Measurements from ENCODE around the gene CFAP46.

The CFAP46 gene

DNA sequence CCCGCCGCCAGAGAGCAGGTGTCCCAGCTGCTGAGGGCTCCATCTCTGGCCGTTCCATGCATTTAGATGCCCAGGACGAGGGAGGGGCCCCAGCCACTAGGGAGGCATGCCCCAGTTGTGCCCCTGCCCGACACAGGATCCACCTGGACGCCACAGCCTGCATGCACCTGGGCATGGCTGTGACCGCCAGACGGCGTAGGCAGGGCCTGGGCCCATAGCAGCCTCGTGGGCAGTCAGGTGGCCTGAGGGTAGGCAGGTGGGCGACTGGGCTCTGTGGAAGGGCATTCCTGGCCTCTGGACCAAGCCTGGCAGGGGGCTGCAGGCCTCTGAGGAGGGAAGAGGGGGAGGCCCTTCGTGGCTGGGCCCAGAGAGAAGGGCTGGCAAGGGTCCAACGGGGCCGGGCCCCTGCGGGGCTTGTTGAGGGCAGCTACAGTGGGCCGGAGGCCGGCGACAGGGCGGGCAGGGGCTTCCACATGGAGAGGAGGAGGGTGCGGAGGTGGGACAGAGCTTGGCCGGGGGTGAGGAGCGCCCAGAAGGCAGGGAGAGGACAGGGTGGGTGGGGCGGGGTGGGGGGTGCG is 80.4 kb downstream of the CFAP46 start:
- no peak for DNase-seq (ENCODE audit: extremely low spot score)
- POLR2A ChIA-PET: no interaction called here
- CTCF ChIA-PET: no interaction called here
- TF ChIP-seq FOXM1 (IDR thresholded peaks at IDR 0.05; ENCODE audit: borderline replicate concordance) (no peak), ARNT (IDR thresholded peaks at IDR 0.05) (no peak), FOXA1 (IDR thresholded peaks at IDR 0.05) (no peak), L3MBTL2 (conservative IDR thresholded peaks at IDR 0.05) (no peak), SUZ12 (IDR thresholded peaks at IDR 0.05) (no peak), SP1 (IDR thresholded peaks at IDR 0.05) (no peak), ZNF384 (IDR thresholded peaks at IDR 0.05) (no peak), NFRKB (IDR thresholded peaks at IDR 0.05) (no peak), BHLHE40 (IDR thresholded peaks at IDR 0.05; ENCODE audit: borderline replicate concordance) (no peak), TARDBP (IDR thresholded peaks at IDR 0.05) (no peak), HDGF (IDR thresholded peaks at IDR 0.05; ENCODE audit: borderline replicate concordance) (no peak), CTBP1 (IDR thresholded peaks at IDR 0.05; ENCODE audit: borderline replicate concordance) (no peak), PKNOX1 (IDR thresholded peaks at IDR 0.05) (no peak), ELF4 (IDR thresholded peaks at IDR 0.05) (no peak), FOXK2 (IDR thresholded peaks at IDR 0.05) (no peak)

DNA sequence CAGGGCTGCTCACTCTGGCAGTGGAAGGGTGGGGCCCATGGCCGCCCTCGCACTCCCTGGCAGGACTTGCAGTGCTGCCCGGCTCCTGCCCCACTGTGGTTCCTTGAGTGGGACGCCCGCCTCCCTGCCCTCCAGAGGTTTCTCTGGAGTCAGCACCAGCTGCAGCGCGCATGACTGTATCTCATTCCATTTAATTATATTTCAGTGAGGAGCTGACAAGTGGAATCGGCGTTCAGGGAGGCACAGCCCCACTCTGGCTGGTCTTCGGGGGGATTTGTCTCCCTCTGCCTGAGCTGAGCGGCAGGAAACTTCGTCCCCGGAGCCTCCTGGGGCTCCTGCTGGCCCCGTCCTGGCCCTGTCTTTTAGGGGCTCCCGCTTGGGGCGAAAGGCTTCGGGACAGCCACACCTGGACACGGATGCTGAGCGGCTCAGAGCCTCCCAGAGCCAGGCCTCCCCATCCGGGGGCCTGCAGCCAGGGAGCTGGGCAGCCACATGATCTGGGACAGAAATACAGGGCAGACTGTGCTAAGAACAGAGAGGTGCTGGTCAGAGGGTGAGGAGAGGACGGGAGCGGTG is 81.2 kb downstream of the CFAP46 start:
- TF ChIP-seq CTBP1 (IDR thresholded peaks at IDR 0.05; ENCODE audit: borderline replicate concordance) (no peak), TARDBP (IDR thresholded peaks at IDR 0.05) (no peak), BHLHE40 (IDR thresholded peaks at IDR 0.05; ENCODE audit: borderline replicate concordance) (no peak), ZNF384 (IDR thresholded peaks at IDR 0.05) (no peak), SP1 (IDR thresholded peaks at IDR 0.05) (no peak), ARNT (IDR thresholded peaks at IDR 0.05) (no peak), FOXA1 (IDR thresholded peaks at IDR 0.05) (no peak), PKNOX1 (IDR thresholded peaks at IDR 0.05) (no peak), LEF1 (IDR thresholded peaks at IDR 0.05; ENCODE audit: borderline replicate concordance) (no peak), FOXK2 (IDR thresholded peaks at IDR 0.05) (no peak), ELF4 (IDR thresholded peaks at IDR 0.05) (no peak), NFRKB (IDR thresholded peaks at IDR 0.05) (no peak), HDGF (IDR thresholded peaks at IDR 0.05; ENCODE audit: borderline replicate concordance) (no peak), FOXM1 (IDR thresholded peaks at IDR 0.05; ENCODE audit: borderline replicate concordance) (no peak), L3MBTL2 (conservative IDR thresholded peaks at IDR 0.05) (no peak), SUZ12 (IDR thresholded peaks at IDR 0.05) (no peak)
- ChIA-PET POLR2A (no interaction called here), CTCF (no interaction called here)
- DNase-seq (ENCODE audit: extremely low spot score): no peak

- TF ChIP-seq ZNF384 (IDR thresholded peaks at IDR 0.05) (no peak), SP1 (IDR thresholded peaks at IDR 0.05) (no peak), CTBP1 (IDR thresholded peaks at IDR 0.05; ENCODE audit: borderline replicate concordance) (no peak), SUZ12 (IDR thresholded peaks at IDR 0.05) (no peak), L3MBTL2 (conservative IDR thresholded peaks at IDR 0.05) (no peak), FOXA1 (IDR thresholded peaks at IDR 0.05) (no peak), LEF1 (IDR thresholded peaks at IDR 0.05; ENCODE audit: borderline replicate concordance) (no peak), FOXK2 (IDR thresholded peaks at IDR 0.05) (no peak), HDGF (IDR thresholded peaks at IDR 0.05; ENCODE audit: borderline replicate concordance) (no peak), TARDBP (IDR thresholded peaks at IDR 0.05) (no peak), BHLHE40 (IDR thresholded peaks at IDR 0.05; ENCODE audit: borderline replicate concordance) (no peak), ARNT (IDR thresholded peaks at IDR 0.05) (no peak), NFRKB (IDR thresholded peaks at IDR 0.05) (no peak), ELF4 (IDR thresholded peaks at IDR 0.05) (no peak), PKNOX1 (IDR thresholded peaks at IDR 0.05) (no peak), FOXM1 (IDR thresholded peaks at IDR 0.05; ENCODE audit: borderline replicate concordance) (no peak)
- no peak for DNase-seq (ENCODE audit: extremely low spot score)
- ChIA-PET POLR2A (no interaction called here), CTCF (interaction anchor here (1.0 kb wide), 1 partner anchor 8 kb away, joined by 3 read pairs; no protein-coding TSS in a partner anchor)
Measured at GRCh38 chr10:132860532-132860931, 81.8 kb downstream of the CFAP46 start.

- ChIA-PET POLR2A (no interaction called here), CTCF (no interaction called here)
- no peak for DNase-seq (ENCODE audit: extremely low spot score)
- TF ChIP-seq FOXK2 (IDR thresholded peaks at IDR 0.05): no peak
- no peak for TF ChIP-seq L3MBTL2 (conservative IDR thresholded peaks at IDR 0.05)
- no peak for TF ChIP-seq SP1 (IDR thresholded peaks at IDR 0.05)
- no peak for TF ChIP-seq HDGF (IDR thresholded peaks at IDR 0.05; ENCODE audit: borderline replicate concordance)
- no peak for TF ChIP-seq CTBP1 (IDR thresholded peaks at IDR 0.05; ENCODE audit: borderline replicate concordance)
- no peak for TF ChIP-seq PKNOX1 (IDR thresholded peaks at IDR 0.05)
- no peak for TF ChIP-seq FOXA1 (IDR thresholded peaks at IDR 0.05)
- TF ChIP-seq FOXM1 (IDR thresholded peaks at IDR 0.05; ENCODE audit: borderline replicate concordance): no peak
- TF ChIP-seq NFRKB (IDR thresholded peaks at IDR 0.05): no peak
- TF ChIP-seq ARNT (IDR thresholded peaks at IDR 0.05): no peak
- TF ChIP-seq ZNF384 (IDR thresholded peaks at IDR 0.05): no peak
- TF ChIP-seq ELF4 (IDR thresholded peaks at IDR 0.05): no peak
- no peak for TF ChIP-seq TARDBP (IDR thresholded peaks at IDR 0.05)
- TF ChIP-seq BHLHE40 (IDR thresholded peaks at IDR 0.05; ENCODE audit: borderline replicate concordance): no peak
Measured at GRCh38 chr10:132859084-132859855, 83.1 kb downstream of the CFAP46 start.
